HFFc6 (cell line): ENCODE results near the gene RNF168. TPM values are rescaled to one million over a fixed set of nuclear protein-coding genes. Genes with fewer than 3 reads are reported as not detected.

Source experiments
- DNase-seq: peaks from one replicate; pipeline ENCODE4 v3.0.0-alpha.2; 2018
- H3K27ac Mint-ChIP-seq: 2 replicates; pipeline ENCODE4 v1.8.0; 2020; ENCODE audit warnings: mild to moderate bottlenecking, mixed read lengths
- H3K27me3 Mint-ChIP-seq: 2 replicates; pipeline ENCODE4 v1.8.0; 2021; ENCODE audit warnings: mild to moderate bottlenecking, moderate library complexity, mixed read lengths; ENCODE audit not compliant: insufficient read depth
- H3K36me3 Mint-ChIP-seq: 2 replicates; pipeline ENCODE4 v1.8.0; 2021; ENCODE audit warnings: low read depth, mixed read lengths
- H3K4me1 Mint-ChIP-seq: 2 replicates; pipeline ENCODE4 v1.8.0; 2020; ENCODE audit warnings: low read depth, mixed read lengths
- H3K4me3 Mint-ChIP-seq: 2 replicates; pipeline ENCODE4 v1.8.0; 2020; ENCODE audit warnings: mild to moderate bottlenecking, moderate library complexity, mixed read lengths
- H3K9me3 Mint-ChIP-seq: 2 replicates; pipeline ENCODE4 v1.8.0; 2020; ENCODE audit warnings: mild to moderate bottlenecking, mixed read lengths
- total RNA-seq, 6 experiments: library from RNA; stranded (reverse); fragmentation: NEBNext Ultra II Directional; extraction: Animal tissue kit (Norgen Biotek cat#: 25700); gene quantifications; 2 replicates in 1 of 6; 3 replicates in 5 of 6; pipeline ENCODE4 v1.2.3, GENCODE V29; 2021
- TF ChIP-seq, protein P1 (sequence below): fragments of 200-600 bp; sonication (generic); IDR thresholded peaks from 2 replicates; pipeline ENCODE4 v1.5.0; 2021; ENCODE audit warnings: antibody characterized with exemption, mild to moderate bottlenecking

The RNF168 gene
- total RNA-seq, 6 experiments from 2014 or later = 11.6 to 16.5 (median 15.5) TPM

DNA sequence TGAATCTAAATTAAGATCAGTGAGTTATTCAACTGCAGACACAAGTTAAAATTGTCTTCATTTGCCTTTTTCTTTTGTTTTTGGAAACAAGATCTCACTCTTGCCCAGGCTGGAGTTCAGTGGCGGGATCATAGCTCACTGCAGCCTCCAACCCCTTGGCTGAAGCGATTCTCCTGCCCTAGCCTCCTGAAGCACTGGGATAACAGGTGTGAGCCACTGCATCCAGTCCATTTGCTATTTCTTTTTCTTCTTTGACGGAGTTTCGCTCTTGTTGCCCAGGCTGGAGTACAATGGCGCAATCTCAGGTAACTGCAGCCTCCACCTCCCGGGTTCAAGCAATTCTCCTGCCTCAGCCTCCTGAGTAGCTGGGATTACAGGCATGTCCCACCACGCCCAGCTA, 10.3 kb downstream of the RNF168 start:
- H3K36me3 Mint-ChIP-seq = peaks cover 19% of the 10 kb centered on the region
- H3K27ac Mint-ChIP-seq = no peak overlapping the region

DNA sequence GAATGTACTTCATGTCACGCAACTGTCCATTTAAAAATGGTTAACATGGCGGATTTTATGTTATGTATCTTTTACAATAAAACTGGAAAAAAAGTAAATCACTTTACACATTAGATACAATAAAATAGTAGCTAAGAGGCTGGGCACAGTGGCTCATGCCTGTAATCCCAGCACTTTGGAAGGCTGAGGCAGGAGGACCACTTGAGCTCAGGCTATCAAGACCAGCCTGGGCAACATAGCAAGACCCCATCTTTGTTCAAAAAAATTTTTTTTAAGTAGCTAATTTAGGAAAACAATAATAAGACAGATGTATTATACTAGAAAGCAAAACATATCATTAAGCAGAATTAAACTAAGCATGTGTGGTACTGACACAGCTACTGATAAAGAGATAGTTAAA, 11.5 kb downstream of the RNF168 start:
- no peaks in the 10 kb centered on the region for H3K27me3 Mint-ChIP-seq
- no peak overlapping the region for H3K27ac Mint-ChIP-seq
- H3K9me3 Mint-ChIP-seq = no peaks in the 10 kb centered on the region
- H3K36me3 Mint-ChIP-seq = peaks cover 24% of the 10 kb centered on the region
- peaks cover 13% of the 10 kb centered on the region for H3K4me1 Mint-ChIP-seq
- DNase-seq = no peak
- TF ChIP-seq, protein P1, sequence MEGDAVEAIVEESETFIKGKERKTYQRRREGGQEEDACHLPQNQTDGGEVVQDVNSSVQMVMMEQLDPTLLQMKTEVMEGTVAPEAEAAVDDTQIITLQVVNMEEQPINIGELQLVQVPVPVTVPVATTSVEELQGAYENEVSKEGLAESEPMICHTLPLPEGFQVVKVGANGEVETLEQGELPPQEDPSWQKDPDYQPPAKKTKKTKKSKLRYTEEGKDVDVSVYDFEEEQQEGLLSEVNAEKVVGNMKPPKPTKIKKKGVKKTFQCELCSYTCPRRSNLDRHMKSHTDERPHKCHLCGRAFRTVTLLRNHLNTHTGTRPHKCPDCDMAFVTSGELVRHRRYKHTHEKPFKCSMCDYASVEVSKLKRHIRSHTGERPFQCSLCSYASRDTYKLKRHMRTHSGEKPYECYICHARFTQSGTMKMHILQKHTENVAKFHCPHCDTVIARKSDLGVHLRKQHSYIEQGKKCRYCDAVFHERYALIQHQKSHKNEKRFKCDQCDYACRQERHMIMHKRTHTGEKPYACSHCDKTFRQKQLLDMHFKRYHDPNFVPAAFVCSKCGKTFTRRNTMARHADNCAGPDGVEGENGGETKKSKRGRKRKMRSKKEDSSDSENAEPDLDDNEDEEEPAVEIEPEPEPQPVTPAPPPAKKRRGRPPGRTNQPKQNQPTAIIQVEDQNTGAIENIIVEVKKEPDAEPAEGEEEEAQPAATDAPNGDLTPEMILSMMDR = no peak
- no peak overlapping the region for H3K4me3 Mint-ChIP-seq

More for the DNA sequence above, 10.3 kb downstream of the RNF168 start:
- no peaks in the 10 kb centered on the region for H3K27me3 Mint-ChIP-seq
- H3K4me1 Mint-ChIP-seq = peaks cover 13% of the 10 kb centered on the region
- DNase-seq = no peak
- TF ChIP-seq, protein P1 = no peak
- H3K4me3 Mint-ChIP-seq = no peak overlapping the region
- H3K9me3 Mint-ChIP-seq = no peaks in the 10 kb centered on the region

DNA sequence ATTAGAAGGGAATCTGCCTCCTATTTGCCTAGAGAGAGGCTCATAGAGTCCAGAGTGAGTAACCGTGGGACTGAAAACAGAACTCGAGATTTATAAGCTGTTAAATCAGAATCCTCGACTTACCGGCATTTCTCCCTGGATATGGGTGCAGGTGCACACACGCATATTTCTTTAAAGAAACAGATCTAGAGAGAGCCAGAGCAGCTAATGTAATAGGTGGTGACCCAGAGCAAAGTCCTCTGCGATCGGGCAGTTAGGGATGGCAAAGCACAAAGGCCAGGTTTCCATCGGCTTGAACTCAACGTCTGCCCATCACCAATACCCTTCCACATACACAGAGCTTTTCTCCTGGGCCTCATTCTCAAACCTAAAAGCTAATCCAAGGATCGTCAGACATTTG, 13.8 kb downstream of the RNF168 start:
- TF ChIP-seq, protein P1 = no peak
- Mint-ChIP-seq H3K4me1 (peaks cover 13% of the 10 kb centered on the region), H3K27me3 (no peaks in the 10 kb centered on the region), H3K9me3 (no peaks in the 10 kb centered on the region), H3K36me3 (peaks cover 18% of the 10 kb centered on the region), H3K4me3 (no peak overlapping the region), H3K27ac (0 out of 2 replicates have a peak overlapping the region, but pooled peaks have one; percentile 43)
- no peak for DNase-seq

DNA sequence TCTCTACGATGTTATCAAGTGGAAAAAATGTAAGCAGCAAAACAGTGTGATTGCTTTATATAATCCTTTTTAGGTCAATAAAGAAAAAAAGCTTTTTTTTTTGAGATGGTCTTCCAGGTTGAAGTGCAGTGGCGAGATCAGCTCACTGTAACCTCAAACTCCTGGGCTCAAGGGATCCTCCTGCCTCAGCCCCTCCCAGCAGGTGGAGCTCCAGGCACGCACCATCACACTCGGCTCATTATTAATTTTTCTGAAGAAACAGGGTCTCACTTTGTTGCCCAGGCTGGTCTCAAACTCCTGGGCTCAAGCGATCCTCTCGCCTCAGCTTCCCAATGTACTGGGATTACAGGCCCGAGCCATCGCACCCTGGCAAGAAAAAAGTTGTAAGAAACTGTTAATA, 17.3 kb downstream of the RNF168 start:
- no peaks in the 10 kb centered on the region for H3K27me3 Mint-ChIP-seq
- TF ChIP-seq, protein P1 = peak; percentile 46
- no peaks in the 10 kb centered on the region for H3K9me3 Mint-ChIP-seq
- H3K27ac Mint-ChIP-seq = no peak overlapping the region
- H3K36me3 Mint-ChIP-seq = peaks cover 24% of the 10 kb centered on the region
- H3K4me3 Mint-ChIP-seq = no peak overlapping the region
- H3K4me1 Mint-ChIP-seq = peaks cover 7% of the 10 kb centered on the region; the same call in 1 of the 2 replicates
- no peak for DNase-seq

DNA sequence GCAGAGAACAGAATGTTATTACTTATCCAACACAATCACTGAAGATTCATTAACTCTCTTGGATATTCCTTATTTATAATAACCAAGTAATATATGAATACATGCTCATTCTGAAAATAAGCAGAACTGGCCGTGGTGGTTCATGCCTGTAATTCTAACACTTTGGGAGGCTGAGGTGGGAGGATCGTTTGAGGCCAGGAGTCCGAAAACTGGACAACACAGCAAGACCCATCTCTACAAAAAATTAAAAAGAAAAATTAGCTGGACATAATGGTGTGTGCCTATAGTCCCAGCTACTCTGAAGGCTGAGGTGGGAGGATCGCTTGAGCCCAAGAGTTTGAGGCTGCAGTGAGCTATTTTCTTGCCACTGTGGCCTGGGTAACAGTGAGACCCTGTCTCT, 25.9 kb downstream of the RNF168 start:
- TF ChIP-seq, protein P1 = no peak
- Mint-ChIP-seq H3K4me1 (no peaks in the 10 kb centered on the region), H3K27ac (no peak overlapping the region), H3K9me3 (no peaks in the 10 kb centered on the region), H3K4me3 (no peak overlapping the region), H3K36me3 (peaks cover 25% of the 10 kb centered on the region), H3K27me3 (no peaks in the 10 kb centered on the region; the same call in 1 of the 2 replicates)
- DNase-seq = no peak

DNA sequence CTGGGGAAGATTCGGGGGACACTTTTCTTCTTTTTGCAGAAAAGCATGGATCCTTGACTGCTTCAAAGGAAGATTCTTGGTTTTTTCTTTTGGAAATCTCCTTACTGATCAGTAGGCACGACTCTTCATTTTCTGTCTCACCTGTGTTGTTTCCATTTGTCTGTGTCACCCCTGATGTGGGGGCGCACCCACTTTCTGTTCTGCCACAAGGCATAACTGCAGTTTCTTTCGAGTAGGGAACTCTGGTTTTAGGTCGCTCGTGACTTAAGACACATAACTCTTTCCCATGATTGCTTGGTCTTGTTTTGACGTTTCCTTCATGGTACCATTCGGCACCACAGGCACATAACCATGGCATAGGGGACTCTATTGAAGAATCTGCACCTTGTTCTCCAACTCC, 31.3 kb downstream of the RNF168 start:
- peaks cover 21% of the 10 kb centered on the region for H3K36me3 Mint-ChIP-seq
- no peaks in the 10 kb centered on the region; the same call in 1 of the 2 replicates for H3K27me3 Mint-ChIP-seq
- H3K27ac Mint-ChIP-seq = peak overlapping the region; percentile 71
- peaks cover 14% of the 10 kb centered on the region for H3K4me1 Mint-ChIP-seq
- H3K4me3 Mint-ChIP-seq = no peak overlapping the region
- H3K9me3 Mint-ChIP-seq = no peaks in the 10 kb centered on the region
- no peak for DNase-seq
- TF ChIP-seq, protein P1 = no peak
